SK-N-SH (cell line): Measurements from ENCODE around the gene DEPDC5.

Experiments used
- CTCF ChIP-seq: fragments of 200-600 bp; sonication (generic); IDR thresholded peaks from 2 replicates; pipeline ENCODE4 v1.6.1; 2017; ENCODE audit warnings: antibody characterized with exemption, mild to moderate bottlenecking, moderate library complexity
- EZH2phosphoT487 ChIP-seq: fragments of 200-600 bp; sonication (generic); IDR thresholded peaks from 2 replicates; pipeline ENCODE4 v1.6.1; 2017; ENCODE audit warnings: low read depth, mixed run types, mild to moderate bottlenecking, antibody characterized with exemption, moderate library complexity, borderline replicate concordance
- IRF3 ChIP-seq: fragments of 150-350 bp; IDR thresholded peaks from 2 replicates; pipeline ENCODE4 v1.6.1; 2016; ENCODE audit warnings: mild to moderate bottlenecking, low read depth, low read length
- MAX ChIP-seq: IDR thresholded peaks from 2 replicates; pipeline ENCODE4 v1.4.0; 2012; ENCODE audit warnings: low read depth
- NRF1 ChIP-seq: IDR thresholded peaks from 2 replicates; pipeline ENCODE4 v1.6.1; 2012; ENCODE audit warnings: low read depth, mild to moderate bottlenecking, low read length
- POLR2AphosphoS5 ChIP-seq: IDR thresholded peaks from 2 replicates; pipeline ENCODE4 v1.6.1; 2012; ENCODE audit warnings: low read depth, low read length
- REST ChIP-seq: IDR thresholded peaks from 2 replicates; pipeline ENCODE4 v1.6.1; 2012; ENCODE audit warnings: mild to moderate bottlenecking, low read depth, low read length, moderate library complexity
- TAF1 ChIP-seq: IDR thresholded peaks from 2 replicates; pipeline ENCODE4 v1.6.1; 2012; ENCODE audit warnings: low read depth, mild to moderate bottlenecking, low read length, moderate library complexity, borderline replicate concordance
- USF2 ChIP-seq: fragments of 150-350 bp; IDR thresholded peaks from 2 replicates; pipeline ENCODE4 v1.6.1; 2017; ENCODE audit warnings: antibody characterized with exemption, low read length, low read depth, borderline replicate concordance

GRCh38 chr22:31825513-31825912, 71.7 kb downstream of the DEPDC5 start:
- TF ChIP-seq TAF1 = no peak
- TF ChIP-seq CTCF = no peak
- TF ChIP-seq EZH2phosphoT487 = no peak
- no peak for TF ChIP-seq POLR2AphosphoS5
- no peak for TF ChIP-seq NRF1
- TF ChIP-seq REST = no peak
- no peak for TF ChIP-seq IRF3
- no peak for TF ChIP-seq MAX
- TF ChIP-seq USF2 = no peak
